ENCODE results near the gene CENPT.

- TF ChIP-seq POLR2A (IDR thresholded peaks at IDR 0.05; ENCODE audit: extremely low read depth, insufficient read length) (no peak), CTCF (IDR thresholded peaks at IDR 0.05; ENCODE audit: low read depth, low read length) (no peak)
These were observed 22.4 kb downstream of the CENPT start for GRCh38 chr16:67825119-67825518.

All from NB4 (cell line).